ENCODE measurements around the gene ANXA2R.
A peak's percentile ranks its signal among the peaks of the same experiment; 100 is the strongest.
"Not testable (repeated sequence)": the region's sequence is repeated elsewhere in the genome, so short reads cannot be mapped to it uniquely, and the experiment has no call there.

Gene ANXA2R, protein sequence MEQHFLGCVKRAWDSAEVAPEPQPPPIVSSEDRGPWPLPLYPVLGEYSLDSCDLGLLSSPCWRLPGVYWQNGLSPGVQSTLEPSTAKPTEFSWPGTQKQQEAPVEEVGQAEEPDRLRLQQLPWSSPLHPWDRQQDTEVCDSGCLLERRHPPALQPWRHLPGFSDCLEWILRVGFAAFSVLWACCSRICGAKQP

DNA sequence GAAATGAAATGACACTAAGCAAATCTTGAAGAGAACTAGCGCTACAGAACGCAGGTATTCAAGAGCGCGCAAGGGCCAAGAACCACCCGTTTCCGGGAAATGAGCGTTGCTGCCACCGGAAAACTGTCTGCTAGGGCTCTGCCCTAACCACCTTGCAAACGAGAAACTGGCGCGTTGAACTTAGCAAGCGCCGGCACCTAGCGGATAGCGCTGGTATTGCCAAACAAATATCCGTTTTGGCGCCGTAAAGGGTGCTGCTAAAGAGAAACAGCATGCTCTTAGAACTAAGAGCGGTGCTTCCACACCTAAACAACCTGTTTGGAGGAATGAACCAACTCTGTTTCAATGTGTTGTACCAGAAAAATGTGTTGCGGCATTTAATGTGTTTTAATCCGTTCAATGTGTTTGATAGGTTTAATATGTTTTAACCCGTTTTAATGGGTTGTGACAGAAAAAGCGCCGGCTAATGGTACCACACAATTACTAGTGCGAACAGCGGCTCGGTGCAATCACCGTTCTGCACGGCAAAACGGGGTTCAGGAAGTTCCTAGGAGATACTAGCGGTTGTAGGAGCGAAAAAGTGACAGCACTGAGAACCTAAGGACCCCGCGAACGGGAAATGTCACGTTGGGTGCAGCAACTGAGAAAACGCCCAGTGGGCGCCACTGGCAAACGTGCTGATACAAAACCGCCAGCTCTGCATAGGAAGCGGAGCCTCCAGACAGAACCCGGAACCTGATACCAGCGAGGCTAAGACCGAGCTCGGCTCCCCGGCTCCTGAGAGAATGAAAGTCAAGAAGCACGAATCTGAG is at the start of gene ANXA2R:
Gene ANXA2R (minus strand): TSS at position 33 of the 812 bp plus-strand sequence. CDS start 273 bp downstream, outside the sequence.
- DNase-seq, result peak; percentile 94 to 96

GRCh38 chr5:43086118-43086908 is 46.2 kb upstream of the ANXA2R start:
- DNase-seq, result not testable (repeated sequence)

DNA sequence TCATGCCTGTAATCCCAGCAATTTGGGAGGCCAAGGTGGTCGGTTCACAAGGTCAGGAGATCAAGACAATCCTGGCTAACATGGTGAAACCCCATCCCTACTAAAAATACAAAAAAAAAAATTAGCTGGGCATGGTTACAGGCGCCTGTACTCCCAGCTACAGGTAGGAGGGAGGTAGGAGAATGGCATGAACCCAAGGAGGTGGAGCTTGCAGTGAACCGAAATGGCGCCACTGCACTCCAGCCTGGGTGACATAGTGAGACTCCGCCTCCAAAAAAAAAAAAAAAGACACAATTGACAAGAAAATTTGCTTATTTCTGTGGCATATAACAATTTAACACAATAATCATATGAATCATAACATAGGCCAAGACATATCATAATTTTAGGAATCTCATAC is 45.3 kb upstream of the ANXA2R start:
- no peak for DNase-seq

DNA sequence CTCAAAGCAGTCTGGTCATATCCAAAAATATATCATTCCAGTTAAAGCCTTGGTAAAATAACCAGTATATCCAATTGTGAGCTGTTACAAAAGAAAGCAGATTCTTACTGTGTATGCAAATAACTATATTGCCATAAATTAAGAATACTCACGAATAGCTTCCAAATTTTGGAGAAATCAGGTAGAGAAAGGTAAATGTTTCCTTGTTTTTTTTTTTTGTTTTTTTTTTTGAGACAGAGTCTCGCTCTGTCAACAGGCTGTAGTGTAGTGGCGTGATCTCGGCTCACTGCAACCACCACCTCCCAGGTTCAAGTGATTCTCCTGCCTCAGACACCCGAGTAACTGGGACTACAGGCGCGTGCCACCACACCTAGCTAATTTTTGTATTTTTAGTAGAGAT is 44.3 kb upstream of the ANXA2R start:
- DNase-seq, result not testable (repeated sequence)

GRCh38 chr5:43081345-43081744 is 41.2 kb upstream of the ANXA2R start:
- DNase-seq, result not testable (repeated sequence)

DNA sequence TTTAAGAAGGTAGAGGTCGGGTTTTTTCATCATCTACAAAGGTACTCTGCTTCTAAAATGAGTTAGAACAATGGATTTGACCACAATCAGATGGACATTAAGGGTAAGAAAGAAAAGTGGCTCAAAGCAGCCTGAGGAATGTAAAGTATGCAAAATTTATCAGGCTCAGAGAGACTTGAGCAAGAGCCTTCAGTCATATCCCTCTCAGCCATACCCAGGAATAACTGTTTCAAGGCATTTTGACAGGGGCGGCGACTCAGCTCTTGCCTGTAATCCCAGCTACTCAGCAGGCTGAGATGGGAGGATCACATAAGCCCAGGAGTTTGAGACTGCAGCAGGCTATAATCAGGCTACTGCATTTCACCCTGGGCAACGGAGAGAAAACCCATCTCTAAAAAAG is 38.8 kb upstream of the ANXA2R start:
- no peak for DNase-seq

DNA sequence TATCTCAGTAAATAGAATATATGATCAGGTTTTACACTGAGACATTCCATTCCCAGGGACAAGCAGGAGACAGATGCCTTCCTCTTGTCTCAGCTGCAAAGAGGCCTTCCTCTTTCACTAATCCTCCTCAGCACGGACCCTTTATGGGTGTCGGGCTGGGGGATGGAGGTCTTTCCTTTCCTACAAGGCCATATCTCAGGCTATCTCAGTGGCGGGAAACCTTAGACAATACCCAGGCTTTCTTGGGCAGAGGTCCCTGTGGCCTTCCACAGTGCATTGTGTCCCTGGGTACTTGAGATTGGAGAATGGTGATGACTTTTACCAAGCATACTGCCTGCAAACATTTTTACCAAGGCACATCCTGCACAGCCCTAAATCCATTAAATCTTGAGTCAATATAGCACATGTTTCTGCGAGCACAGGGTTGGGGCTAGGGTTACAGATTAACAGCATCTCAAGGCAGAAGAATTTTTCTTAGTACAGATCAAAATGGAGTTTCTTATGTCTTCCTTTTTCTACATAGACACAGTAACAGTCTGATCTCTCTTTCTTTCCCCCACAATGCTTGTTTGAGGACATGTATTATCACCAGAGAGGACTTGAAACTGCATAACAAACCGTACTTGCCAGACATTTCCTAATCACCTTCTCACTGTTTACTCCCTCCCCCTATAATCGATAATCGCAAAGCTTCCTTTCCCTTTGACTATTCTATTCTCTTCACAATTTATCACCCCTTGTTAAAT is 37.5 kb upstream of the ANXA2R start:
- DNase-seq, result not testable (repeated sequence)

DNA sequence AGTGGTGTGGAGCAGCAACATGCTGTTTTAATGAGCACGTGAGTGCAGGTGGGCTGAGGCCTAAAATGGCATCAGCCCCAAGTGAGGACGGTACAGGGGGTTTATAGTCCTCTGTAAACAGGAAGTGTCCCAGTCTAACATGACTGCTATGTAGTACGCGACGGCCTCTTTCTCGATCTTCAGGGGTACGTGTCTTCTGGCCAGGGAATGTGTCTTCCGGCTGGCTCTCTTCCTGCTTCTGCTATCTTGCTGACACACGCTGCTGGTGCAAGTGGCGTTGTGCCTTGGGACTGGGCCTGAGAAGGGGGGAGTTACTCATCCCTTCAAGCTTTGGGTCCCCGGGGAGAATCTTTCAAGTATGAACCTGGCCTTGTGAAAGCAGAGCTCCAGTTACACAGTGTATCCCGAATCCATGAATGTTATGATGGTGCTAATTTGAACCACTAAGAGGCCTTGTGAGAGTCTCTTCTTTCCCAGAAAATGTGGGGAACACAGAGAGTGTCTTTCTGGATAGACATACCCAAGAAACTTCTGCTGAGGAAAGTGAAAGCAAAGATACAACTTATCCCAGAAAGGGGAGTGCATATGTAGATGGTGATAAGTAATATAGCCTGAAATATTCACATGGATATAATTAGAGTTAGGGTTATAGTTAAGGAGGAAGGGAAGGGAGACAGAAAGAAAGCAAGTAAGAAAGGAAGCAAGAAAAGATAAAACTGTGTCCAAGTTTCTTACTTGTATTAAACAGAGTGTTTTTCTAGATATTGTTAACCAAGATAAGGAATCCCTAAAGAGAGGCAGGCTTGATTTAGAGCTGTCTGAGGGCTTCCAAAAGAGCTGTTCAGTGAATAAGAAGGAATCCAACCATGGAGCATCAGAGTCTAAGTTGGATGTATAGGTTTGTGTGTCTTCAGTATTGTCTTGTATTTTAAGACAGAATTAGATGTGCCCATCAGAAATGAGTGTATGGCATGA is 35.5 kb upstream of the ANXA2R start:
- DNase-seq, result no peak

DNA sequence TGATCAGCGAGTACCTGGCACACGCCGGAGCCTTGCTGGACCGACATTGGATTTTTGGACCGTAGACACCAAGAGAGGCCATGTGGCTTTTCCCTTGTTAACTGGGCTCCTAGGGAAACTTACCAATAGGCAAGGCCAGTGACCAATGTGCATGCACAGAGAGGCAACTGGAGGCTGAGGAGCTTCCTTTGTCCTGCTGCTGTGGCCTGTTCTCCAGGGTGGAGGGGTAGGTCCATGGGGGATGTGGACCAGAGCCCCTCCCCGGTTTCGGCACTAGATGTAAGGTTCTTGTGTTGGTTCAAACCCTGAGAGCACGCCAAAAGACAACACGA is 34.8 kb upstream of the ANXA2R start:
- DNase-seq, result no peak

GRCh38 chr5:43073597-43074546 is 33.8 kb upstream of the ANXA2R start:
- peak; percentile 61 to 66 for DNase-seq

DNA sequence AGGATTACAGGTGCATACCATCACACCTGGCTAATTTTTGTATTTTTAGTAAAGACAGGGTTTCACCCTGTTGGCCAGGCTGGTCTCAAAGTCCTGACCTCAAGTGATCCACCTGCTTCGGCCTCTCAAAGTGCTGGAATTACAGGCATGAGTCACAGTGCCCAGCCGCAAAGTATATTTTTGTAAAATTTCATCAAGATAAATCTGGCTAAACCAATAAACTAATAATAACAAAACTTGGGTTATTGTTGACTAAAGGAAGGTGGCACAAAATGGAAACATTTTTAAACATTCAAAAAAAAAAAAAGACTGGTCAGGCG is 29.2 kb upstream of the ANXA2R start:
- not testable (repeated sequence) for DNase-seq

- no peak for DNase-seq
Observed at GRCh38 chr5:43068037-43068436, 27.9 kb upstream of the ANXA2R start.

GRCh38 chr5:43066799-43067741 is 27.0 kb upstream of the ANXA2R start:
- peak; percentile 95 to 98 for DNase-seq

DNA sequence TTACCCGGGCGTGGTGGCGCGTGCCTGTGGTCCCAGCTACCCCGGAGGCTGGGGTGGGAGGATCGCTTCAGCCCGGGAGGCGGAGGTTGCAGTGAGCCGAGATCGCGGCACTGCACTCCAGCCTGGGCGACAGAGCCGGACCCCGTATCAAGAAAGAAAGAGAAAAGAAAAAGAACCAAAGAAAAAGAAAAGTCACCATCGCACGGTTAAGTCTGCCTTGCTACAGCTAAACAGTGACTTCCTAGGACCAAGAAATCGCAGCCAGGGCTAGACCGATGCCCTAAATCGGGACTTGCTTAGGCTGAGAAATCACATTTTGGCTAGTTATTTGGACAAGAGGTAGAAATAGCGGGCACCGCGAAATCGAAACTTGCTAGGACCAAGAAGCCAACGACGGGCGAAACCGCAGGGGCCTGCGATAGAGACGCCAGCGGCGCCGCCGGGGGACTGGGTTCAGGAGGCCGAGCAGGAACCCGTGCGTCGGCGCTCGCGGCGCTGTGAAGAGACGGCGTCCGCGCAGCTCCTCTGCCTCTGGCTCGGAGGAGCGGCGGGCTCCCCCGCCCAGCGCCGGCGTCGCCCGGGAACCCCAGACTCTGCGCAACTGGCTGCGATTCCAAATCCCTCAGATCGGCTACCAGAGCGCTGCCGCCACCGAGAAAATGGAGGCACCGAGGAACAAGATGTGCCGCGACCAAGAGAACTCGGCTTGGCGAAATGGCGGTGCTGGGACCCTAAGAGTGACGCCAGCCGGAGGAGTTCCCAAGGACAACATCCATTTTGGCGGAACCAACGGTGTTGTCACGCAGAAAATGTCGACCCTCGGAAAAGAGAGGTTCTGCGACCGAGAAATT is 26.1 kb upstream of the ANXA2R start:
- DNase-seq, result peak; percentile 78 to 81

DNA sequence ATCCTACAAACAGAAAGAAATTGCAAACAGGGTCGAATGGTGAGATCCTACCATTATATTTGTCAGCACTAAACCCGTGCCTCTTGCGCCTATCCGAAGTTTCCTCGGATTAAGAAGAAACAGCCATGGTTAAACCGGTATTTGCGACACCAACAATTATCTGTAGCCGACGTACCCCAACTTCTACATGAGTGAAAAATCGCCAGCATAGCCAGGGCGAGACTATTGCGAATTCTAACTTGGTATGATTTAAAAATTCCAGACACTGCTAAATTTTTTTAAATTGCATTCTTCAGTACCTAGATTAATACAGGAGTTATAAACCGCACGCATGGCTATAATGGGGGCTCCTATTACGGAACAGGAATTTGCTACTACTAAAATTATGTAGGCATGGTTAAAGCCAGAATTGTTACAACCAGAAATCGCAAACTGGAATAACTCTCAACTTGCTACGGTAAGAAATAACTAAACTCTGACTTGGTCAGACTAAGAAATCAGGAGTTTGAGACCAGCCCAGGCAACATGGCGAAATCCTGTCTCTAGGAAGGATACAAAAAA is 25.3 kb upstream of the ANXA2R start:
- DNase-seq, result peak in 1 of 2 experiments; percentile 30

DNA sequence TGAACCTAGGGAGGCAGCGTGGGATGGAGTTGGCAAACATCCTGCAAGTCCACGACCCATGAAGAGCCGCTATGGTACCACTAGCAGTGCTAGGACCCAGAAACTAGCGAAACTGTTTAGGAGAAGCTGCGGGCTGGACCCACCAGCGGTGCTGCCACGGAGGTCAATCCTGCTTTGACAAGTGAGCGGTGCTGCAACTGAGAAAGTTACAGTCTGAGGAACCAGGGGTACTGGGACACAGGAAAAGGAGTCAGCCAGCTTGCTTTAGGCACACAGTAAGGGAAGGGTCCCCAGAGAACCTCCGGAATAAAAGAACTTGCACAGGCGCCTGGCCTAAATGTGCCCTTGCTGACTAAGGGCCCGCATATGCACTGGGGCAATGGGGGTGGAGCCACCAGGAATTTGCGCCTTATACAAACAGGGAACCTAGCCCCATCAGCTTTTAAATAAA is 23.6 kb upstream of the ANXA2R start:
- no peak for DNase-seq

GRCh38 chr5:43061352-43062075 is 21.4 kb upstream of the ANXA2R start:
- DNase-seq, result no peak

Measured in activated T-cell treated with anti-CD3 and anti-CD28 coated beads, Interleukin-2, amount 50 U/mL, for 48 hours (primary cell).